ENCODE data around the gene SLC13A1. TPM values are rescaled to one million over a fixed set of nuclear protein-coding genes. Genes with fewer than 3 reads are reported as not detected.
A peak's percentile ranks its signal among the peaks of the same experiment; 100 is the strongest.

The SLC13A1 gene
- total RNA-seq, 1 donor from 2014 or later: not detected

DNA sequence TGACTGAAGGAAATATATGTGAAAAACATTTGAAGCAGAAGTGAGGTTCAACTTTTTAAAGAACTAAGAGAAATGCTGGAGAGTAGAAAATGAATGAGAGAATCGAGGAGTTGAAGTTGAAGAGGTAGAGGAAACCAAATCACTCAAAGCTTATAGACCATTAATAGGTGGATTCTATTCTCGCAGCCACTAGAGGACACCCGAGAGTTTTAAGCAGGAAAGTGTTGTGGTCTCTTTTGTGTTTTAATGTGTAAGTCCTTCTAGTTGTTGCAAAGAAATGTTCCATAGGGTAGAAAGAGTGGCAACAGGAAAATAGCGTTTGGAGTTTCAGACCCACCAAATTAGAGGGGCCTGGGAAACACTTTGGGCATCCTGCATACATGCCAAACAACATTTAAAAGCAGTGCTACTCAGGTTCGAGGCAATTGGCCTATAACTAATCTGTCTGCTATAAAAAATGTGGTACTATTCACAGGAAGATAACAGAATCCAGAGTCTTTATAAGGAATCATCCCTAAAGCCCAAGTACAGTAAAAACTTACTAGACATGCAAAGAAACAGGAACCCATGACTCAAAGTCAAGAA is 129.0 kb downstream of the SLC13A1 start:
- no peaks in the 10 kb centered on the region for H3K27me3 ChIP-seq (ENCODE audit: control insufficient read depth, insufficient read depth, low read length)
- no peak overlapping the region for H3K4me3 ChIP-seq (ENCODE audit: low read depth, low read length)
- no peaks in the 10 kb centered on the region for H3K36me3 ChIP-seq (ENCODE audit: control insufficient read depth, insufficient read depth, low read length)
- DNase-seq (ENCODE audit: low read depth): no peak
- TF ChIP-seq, protein P1, sequence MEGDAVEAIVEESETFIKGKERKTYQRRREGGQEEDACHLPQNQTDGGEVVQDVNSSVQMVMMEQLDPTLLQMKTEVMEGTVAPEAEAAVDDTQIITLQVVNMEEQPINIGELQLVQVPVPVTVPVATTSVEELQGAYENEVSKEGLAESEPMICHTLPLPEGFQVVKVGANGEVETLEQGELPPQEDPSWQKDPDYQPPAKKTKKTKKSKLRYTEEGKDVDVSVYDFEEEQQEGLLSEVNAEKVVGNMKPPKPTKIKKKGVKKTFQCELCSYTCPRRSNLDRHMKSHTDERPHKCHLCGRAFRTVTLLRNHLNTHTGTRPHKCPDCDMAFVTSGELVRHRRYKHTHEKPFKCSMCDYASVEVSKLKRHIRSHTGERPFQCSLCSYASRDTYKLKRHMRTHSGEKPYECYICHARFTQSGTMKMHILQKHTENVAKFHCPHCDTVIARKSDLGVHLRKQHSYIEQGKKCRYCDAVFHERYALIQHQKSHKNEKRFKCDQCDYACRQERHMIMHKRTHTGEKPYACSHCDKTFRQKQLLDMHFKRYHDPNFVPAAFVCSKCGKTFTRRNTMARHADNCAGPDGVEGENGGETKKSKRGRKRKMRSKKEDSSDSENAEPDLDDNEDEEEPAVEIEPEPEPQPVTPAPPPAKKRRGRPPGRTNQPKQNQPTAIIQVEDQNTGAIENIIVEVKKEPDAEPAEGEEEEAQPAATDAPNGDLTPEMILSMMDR (IDR thresholded peaks at IDR 0.05; ENCODE audit: insufficient read depth, low read length, poor library complexity, severe bottlenecking): peak; percentile 21

DNA sequence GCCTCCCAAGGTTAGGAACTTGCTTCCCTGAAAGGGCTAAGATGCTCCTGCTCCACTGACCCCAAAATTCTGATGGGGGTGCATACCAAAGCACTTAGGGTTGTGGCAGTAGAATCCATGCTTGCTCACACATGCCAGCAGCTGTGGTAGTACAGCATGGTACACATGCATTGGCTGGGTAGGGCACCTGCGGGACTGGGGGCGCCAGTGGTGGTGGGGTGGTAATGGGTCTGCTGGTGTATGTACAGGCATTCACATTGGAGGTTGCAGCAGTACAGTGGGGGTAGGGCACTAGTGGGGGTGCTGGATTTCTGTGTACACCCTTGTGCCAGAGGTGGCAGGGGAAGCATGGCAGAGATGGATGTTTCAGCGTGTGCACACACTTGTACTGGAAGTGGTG is 132.0 kb downstream of the SLC13A1 start:
- no peak for DNase-seq (ENCODE audit: low read depth)
- H3K36me3 ChIP-seq (ENCODE audit: control insufficient read depth, insufficient read depth, low read length): no peaks in the 10 kb centered on the region
- TF ChIP-seq, protein P1 (IDR thresholded peaks at IDR 0.05; ENCODE audit: insufficient read depth, low read length, poor library complexity, severe bottlenecking): no peak
- H3K4me3 ChIP-seq (ENCODE audit: low read depth, low read length): no peak overlapping the region
- no peaks in the 10 kb centered on the region for H3K27me3 ChIP-seq (ENCODE audit: control insufficient read depth, insufficient read depth, low read length)

Other genes starting within 250 kb of the SLC13A1 start
- not detected in 2 replicates for gene TAS2R16, start 204.3 kb downstream of the SLC13A1 start, total RNA-seq

Data from kidney epithelial cell (primary cell).